Measurements from ENCODE around the gene PHB1. TPM values are rescaled to one million over a fixed set of nuclear protein-coding genes. Genes with fewer than 3 reads are reported as not detected.
A peak's percentile ranks its signal among the peaks of the same experiment; 100 is the strongest.

The PHB1 gene
- total RNA-seq, 1 experiment from 2014 or later, result 325 TPM

DNA sequence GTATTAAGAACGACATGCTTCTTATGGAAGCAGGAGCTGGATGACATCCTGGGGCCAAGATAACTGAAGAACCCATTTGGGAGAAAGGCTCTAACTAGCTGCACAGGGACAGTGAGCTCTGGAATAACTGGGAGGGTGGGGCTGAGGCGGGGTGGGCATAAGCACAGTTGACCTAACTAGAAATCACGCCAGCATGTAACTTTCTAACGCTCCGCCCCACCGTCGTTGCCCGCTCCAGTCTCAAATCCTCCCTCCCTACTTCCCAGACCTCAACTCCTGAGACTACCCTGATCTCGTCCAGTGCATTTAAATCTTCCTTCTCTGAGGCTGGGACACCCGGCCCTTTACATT is 436 bp downstream of the PHB1 start:
- no peak overlapping the region for H2BK120ac ChIP-seq (ENCODE audit: low read depth, low read length, poor library complexity, severe bottlenecking)
- H3K23ac ChIP-seq (ENCODE audit: insufficient read length, low read depth, low read length), result no peak overlapping the region
- H3K9me3 ChIP-seq (ENCODE audit: control insufficient read depth, low read depth, low read length), result no peaks in the 10 kb centered on the region
- H3K27me3 Mint-ChIP-seq (ENCODE audit: low read depth), result peaks cover 2% of the 10 kb centered on the region; the same call in 1 of the 2 replicates
- no CpG with 5 or more reads among the region's 10 CpGs for whole genome bisulfite sequencing (ENCODE audit: extremely low coverage, insufficient read length, low lambda C conversion rate)
- H3K79me1 ChIP-seq (ENCODE audit: insufficient read depth, low read depth, low read length, poor library complexity, severe bottlenecking), result no peaks in the 10 kb centered on the region
- no peak overlapping the region for H4K8ac ChIP-seq (replicated peaks; ENCODE audit: insufficient read length, low read depth, low read length)
- no peaks in the 10 kb centered on the region for H3K4me1 ChIP-seq (ENCODE audit: insufficient read depth, low read length)
- no peak overlapping the region for H3K4ac ChIP-seq (ENCODE audit: low read depth, low read length)
- peaks cover 6 to 9% of the 10 kb centered on the region in 2 experiments for H3K4me1 Mint-ChIP-seq
- peaks cover 7 to 9% of the 10 kb centered on the region in 2 experiments for H3K9me3 Mint-ChIP-seq
- H3K14ac ChIP-seq (ENCODE audit: insufficient read depth, low read length), result no peak overlapping the region
- H3K9ac ChIP-seq (ENCODE audit: extremely low read depth, insufficient read length, low read length), result peak overlapping the region; percentile 93
- H2BK20ac ChIP-seq (ENCODE audit: low read depth, low read length, poor library complexity, severe bottlenecking), result no peak overlapping the region
- H3K27ac ChIP-seq (ENCODE audit: insufficient read length, low read depth, low read length), result no peak overlapping the region
- peak overlapping the region; percentile 99 for H3K4me2 ChIP-seq (ENCODE audit: insufficient read depth, insufficient read length, low read length)
- no peak overlapping the region for H2BK12ac ChIP-seq (ENCODE audit: insufficient read length, low read depth, low read length)
- H3T11ph ChIP-seq (ENCODE audit: low read length), result no peak overlapping the region
- H3K4me3 Mint-ChIP-seq, result peak overlapping the region; percentile 100
- H3K79me2 ChIP-seq (ENCODE audit: insufficient read depth, low read length), result peaks cover 5% of the 10 kb centered on the region; the same call in 1 of the 2 replicates
- H2AK5ac ChIP-seq (ENCODE audit: insufficient read length, low read length), result no peak overlapping the region
- peak overlapping the region; percentile 63 to 98 (median 98); a peak in 6 of 7 replicates for H3K27ac Mint-ChIP-seq
- H3K27me3 ChIP-seq (ENCODE audit: insufficient read depth, low read length), result no peaks in the 10 kb centered on the region
- DNase-seq, result no peak
- no peak overlapping the region for H3K56ac ChIP-seq (ENCODE audit: insufficient read length, low read depth, low read length)
- H2BK5ac ChIP-seq (ENCODE audit: insufficient read length, low read length), result no peak overlapping the region
- H2BK15ac ChIP-seq (ENCODE audit: low read depth, low read length), result no peak overlapping the region
- H4K5ac ChIP-seq (ENCODE audit: insufficient read length, low read depth, low read length), result no peak overlapping the region
- no peaks in the 10 kb centered on the region for H4K20me1 ChIP-seq (ENCODE audit: control insufficient read depth, insufficient read depth, insufficient read length)
- H3K18ac ChIP-seq (ENCODE audit: insufficient read length, low read depth, low read length), result no peak overlapping the region
- peaks cover 15 to 46% (median 40%) of the 10 kb centered on the region in 3 experiments; a peak in 6 of 7 replicates for H3K36me3 Mint-ChIP-seq (ENCODE audit: insufficient read depth in 1 of 3, low read depth in 3 of 3)
- no peak overlapping the region for H4K91ac ChIP-seq (ENCODE audit: insufficient read length, low read depth, low read length)
- H2AFZ ChIP-seq (ENCODE audit: low read length), result no peak overlapping the region
- TF ChIP-seq, protein P1, sequence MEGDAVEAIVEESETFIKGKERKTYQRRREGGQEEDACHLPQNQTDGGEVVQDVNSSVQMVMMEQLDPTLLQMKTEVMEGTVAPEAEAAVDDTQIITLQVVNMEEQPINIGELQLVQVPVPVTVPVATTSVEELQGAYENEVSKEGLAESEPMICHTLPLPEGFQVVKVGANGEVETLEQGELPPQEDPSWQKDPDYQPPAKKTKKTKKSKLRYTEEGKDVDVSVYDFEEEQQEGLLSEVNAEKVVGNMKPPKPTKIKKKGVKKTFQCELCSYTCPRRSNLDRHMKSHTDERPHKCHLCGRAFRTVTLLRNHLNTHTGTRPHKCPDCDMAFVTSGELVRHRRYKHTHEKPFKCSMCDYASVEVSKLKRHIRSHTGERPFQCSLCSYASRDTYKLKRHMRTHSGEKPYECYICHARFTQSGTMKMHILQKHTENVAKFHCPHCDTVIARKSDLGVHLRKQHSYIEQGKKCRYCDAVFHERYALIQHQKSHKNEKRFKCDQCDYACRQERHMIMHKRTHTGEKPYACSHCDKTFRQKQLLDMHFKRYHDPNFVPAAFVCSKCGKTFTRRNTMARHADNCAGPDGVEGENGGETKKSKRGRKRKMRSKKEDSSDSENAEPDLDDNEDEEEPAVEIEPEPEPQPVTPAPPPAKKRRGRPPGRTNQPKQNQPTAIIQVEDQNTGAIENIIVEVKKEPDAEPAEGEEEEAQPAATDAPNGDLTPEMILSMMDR (conservative IDR thresholded peaks at IDR 0.05), result no peak
- peaks cover 14% of the 10 kb centered on the region for H3K23me2 ChIP-seq (ENCODE audit: insufficient read length, low read depth, low read length, poor library complexity, severe bottlenecking)

Measured in H9 (cell line).